CD4-positive, alpha-beta T cell treated with Interleukin-21 for 1 hour (primary cell): ENCODE results near the gene PLAGL2.

Experiments used
- DNase-seq: peaks from one replicate; pipeline ENCODE4 v3.0.0-alpha.2; 2020

Gene PLAGL2

GRCh38 chr20:32144898-32145662 lies 62.5 kb downstream of the PLAGL2 start:
- DNase-seq: no peak

- no peak for DNase-seq
Measured at GRCh38 chr20:32142991-32143390, 64.6 kb downstream of the PLAGL2 start.
